ENCODE data around the gene RPRD1B. TPM values are rescaled to one million over a fixed set of nuclear protein-coding genes. Genes with fewer than 3 reads are reported as not detected.
A peak's percentile ranks its signal among the peaks of the same experiment; 100 is the strongest.

RPRD1B gene

GRCh38 chr20:38139977-38140753 lies 106.6 kb downstream of the RPRD1B start:
- Histone ChIP-seq H3K4ac (ENCODE audit: low read depth in 1 of 2, low read length in 2 of 2) (no peak overlapping the region), H2AFZ (ENCODE audit: low read depth, low read length) (no peak overlapping the region), H3K4me3 (ENCODE audit: insufficient read depth in 1 of 2, low read depth in 1 of 2, low read length in 2 of 2) (no peak overlapping the region), H3K14ac (ENCODE audit: low read length in 2 of 2) (no peak overlapping the region), H3K9ac (ENCODE audit: low read length) (no peak overlapping the region), H3K4me1 (ENCODE audit: control insufficient read depth, insufficient read depth, low read depth, low read length) (peaks cover 28% of the 10 kb centered on the region), H4K8ac (ENCODE audit: low read length) (no peak overlapping the region), H3K79me1 (replicated peaks; ENCODE audit: low read length, poor library complexity, severe bottlenecking) (no peaks in the 10 kb centered on the region), H3K4me2 (ENCODE audit: low read length, poor library complexity, severe bottlenecking) (no peak overlapping the region), H2BK15ac (ENCODE audit: low read depth, poor library complexity, severe bottlenecking) (peak overlapping the region; percentile 33), H2BK12ac (ENCODE audit: low read length in 2 of 2) (no peak overlapping the region), H3K23ac (ENCODE audit: low read length in 2 of 2) (no peak overlapping the region), H3K18ac (ENCODE audit: low read depth in 1 of 2, low read length in 2 of 2) (no peak overlapping the region), H3K36me3 (ENCODE audit: control insufficient read depth in 1 of 2, insufficient read depth in 2 of 2, low read depth in 1 of 2, low read length in 2 of 2) (peaks cover 0 to 26% of the 10 kb centered on the region in 2 experiments), H3K27ac (ENCODE audit: low read length, poor library complexity, severe bottlenecking) (no peak overlapping the region), H2BK120ac (ENCODE audit: low read depth, low read length) (no peak overlapping the region), H3K9me3 (ENCODE audit: control insufficient read depth, low read length) (no peaks in the 10 kb centered on the region), H2BK5ac (ENCODE audit: low read depth, low read length, poor library complexity, severe bottlenecking) (no peak overlapping the region), H3K27me3 (ENCODE audit: control insufficient read depth in 1 of 2, insufficient read depth in 1 of 2, low read length in 2 of 2) (no peaks in the 10 kb centered on the region), H4K91ac (ENCODE audit: low read length) (no peak overlapping the region), H2AK5ac (ENCODE audit: low read length, severe bottlenecking) (no peak overlapping the region)
- DNase-seq, result peak; percentile 82
- WGBS, result 34% methylated on average over 10 of the region's 12 CpGs

- Histone ChIP-seq H3K4ac (ENCODE audit: low read depth in 1 of 2, low read length in 2 of 2) (peak overlapping the region in 1 of 2 experiments; percentile 6), H3K4me1 (ENCODE audit: control insufficient read depth, insufficient read depth, low read depth, low read length) (peaks cover 28% of the 10 kb centered on the region), H2BK5ac (ENCODE audit: low read depth, low read length, poor library complexity, severe bottlenecking) (no peak overlapping the region)
Observed at GRCh38 chr20:38141204-38141888, 107.8 kb downstream of the RPRD1B start.

More at GRCh38 chr20:38141204-38141888, 107.8 kb downstream of the RPRD1B start:
- Histone ChIP-seq H4K91ac (ENCODE audit: low read length) (peak overlapping the region; percentile 89), H3K4me3 (ENCODE audit: insufficient read depth in 1 of 2, low read depth in 1 of 2, low read length in 2 of 2) (no peak overlapping the region), H3K23ac (ENCODE audit: low read length in 2 of 2) (peak overlapping the region in 1 of 2 experiments; percentile 6), H2BK12ac (ENCODE audit: low read length in 2 of 2) (peak overlapping the region; percentile 73 to 86), H3K18ac (ENCODE audit: low read depth in 1 of 2, low read length in 2 of 2) (peak overlapping the region; percentile 44 to 60), H3K14ac (ENCODE audit: low read length in 2 of 2) (peak overlapping the region in 1 of 2 experiments; percentile 19), H3K36me3 (ENCODE audit: control insufficient read depth in 1 of 2, insufficient read depth in 2 of 2, low read depth in 1 of 2, low read length in 2 of 2) (peaks cover 0 to 19% of the 10 kb centered on the region in 2 experiments), H3K9ac (ENCODE audit: low read length) (no peak overlapping the region), H3K9me3 (ENCODE audit: control insufficient read depth, low read length) (no peaks in the 10 kb centered on the region), H3K27me3 (ENCODE audit: control insufficient read depth in 1 of 2, insufficient read depth in 1 of 2, low read length in 2 of 2) (no peaks in the 10 kb centered on the region), H2AK5ac (ENCODE audit: low read length, severe bottlenecking) (no peak overlapping the region), H3K27ac (ENCODE audit: low read length, poor library complexity, severe bottlenecking) (no peak overlapping the region), H4K8ac (ENCODE audit: low read length) (peak overlapping the region; percentile 50), H2BK120ac (ENCODE audit: low read depth, low read length) (peak overlapping the region; percentile 11), H3K79me1 (replicated peaks; ENCODE audit: low read length, poor library complexity, severe bottlenecking) (no peaks in the 10 kb centered on the region), H2BK15ac (ENCODE audit: low read depth, poor library complexity, severe bottlenecking) (peak overlapping the region; percentile 82), H3K4me2 (ENCODE audit: low read length, poor library complexity, severe bottlenecking) (no peak overlapping the region), H2AFZ (ENCODE audit: low read depth, low read length) (no peak overlapping the region)
- no peak for DNase-seq
- 85% methylated on average over 23 of the region's 23 CpGs for WGBS

Small RNA genes lying within 50 kb of the gene (small RNA-seq; reads per million reads assigned to genes)
- not detected for gene RN7SL237P (ENCODE audit: low read depth)

Data from mesenchymal stem cell (in vitro differentiated cells and primary cell).